ENCODE measurements around the gene HGD.
"Not testable (repeated sequence)": the region's sequence is repeated elsewhere in the genome, so short reads cannot be mapped to it uniquely, and the experiment has no call there.

The HGD gene

DNA sequence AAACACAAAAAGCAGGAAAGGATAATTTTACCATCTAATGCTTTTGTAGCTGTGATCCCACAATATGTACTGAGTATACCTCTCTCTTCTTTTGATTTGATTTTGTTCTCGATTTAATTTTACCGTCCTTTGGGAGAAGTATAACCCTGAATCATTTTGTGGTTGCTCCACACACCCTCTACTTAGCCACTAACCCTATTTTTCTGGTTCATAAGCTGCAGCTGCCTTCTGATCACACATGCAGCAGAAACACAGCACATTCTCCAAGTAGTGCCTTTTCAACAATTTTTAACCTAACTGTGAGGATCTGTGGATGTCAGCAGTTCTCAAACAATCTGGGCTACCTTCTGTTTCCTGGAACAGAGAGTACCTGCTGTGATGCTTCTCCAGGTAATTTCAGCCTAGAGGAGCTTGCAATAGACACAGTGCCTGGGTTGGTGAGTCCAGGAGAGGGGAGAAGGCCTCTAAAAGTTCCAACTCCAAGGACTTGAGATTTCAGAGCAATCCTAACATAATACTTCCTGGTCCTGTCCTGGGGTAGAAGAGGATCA lies 40.3 kb downstream of the HGD start:
- TF ChIP-seq, protein P1, sequence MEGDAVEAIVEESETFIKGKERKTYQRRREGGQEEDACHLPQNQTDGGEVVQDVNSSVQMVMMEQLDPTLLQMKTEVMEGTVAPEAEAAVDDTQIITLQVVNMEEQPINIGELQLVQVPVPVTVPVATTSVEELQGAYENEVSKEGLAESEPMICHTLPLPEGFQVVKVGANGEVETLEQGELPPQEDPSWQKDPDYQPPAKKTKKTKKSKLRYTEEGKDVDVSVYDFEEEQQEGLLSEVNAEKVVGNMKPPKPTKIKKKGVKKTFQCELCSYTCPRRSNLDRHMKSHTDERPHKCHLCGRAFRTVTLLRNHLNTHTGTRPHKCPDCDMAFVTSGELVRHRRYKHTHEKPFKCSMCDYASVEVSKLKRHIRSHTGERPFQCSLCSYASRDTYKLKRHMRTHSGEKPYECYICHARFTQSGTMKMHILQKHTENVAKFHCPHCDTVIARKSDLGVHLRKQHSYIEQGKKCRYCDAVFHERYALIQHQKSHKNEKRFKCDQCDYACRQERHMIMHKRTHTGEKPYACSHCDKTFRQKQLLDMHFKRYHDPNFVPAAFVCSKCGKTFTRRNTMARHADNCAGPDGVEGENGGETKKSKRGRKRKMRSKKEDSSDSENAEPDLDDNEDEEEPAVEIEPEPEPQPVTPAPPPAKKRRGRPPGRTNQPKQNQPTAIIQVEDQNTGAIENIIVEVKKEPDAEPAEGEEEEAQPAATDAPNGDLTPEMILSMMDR (IDR thresholded peaks at IDR 0.05; ENCODE audit: low read length, missing control alignments) = no peak
- no peak overlapping the region for H3K4me3 ChIP-seq (replicated peaks; ENCODE audit: low read depth, low read length)
- DNase-seq (ENCODE audit: low read depth) = no peak

DNA sequence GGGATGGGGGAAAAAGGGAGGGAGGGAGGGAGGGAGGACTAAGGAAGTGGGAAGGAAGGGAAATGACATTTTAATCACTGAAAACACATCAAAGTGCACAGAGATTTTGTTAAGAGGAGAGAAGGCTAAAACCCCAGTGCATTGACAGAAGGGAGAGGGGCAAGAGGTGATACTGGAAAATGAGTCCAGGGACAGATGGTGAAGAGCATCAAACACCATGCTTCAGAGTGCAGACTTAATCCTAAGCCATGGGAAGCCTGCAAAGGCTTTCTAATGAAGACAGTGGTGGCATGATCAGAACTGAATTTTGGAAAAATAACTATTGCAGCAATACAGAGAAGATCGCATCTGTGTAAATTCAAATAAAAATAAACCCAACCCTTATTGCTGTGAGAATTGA lies 41.8 kb downstream of the HGD start:
- TF ChIP-seq, protein P1 (IDR thresholded peaks at IDR 0.05; ENCODE audit: low read length, missing control alignments) = no peak
- no peak for DNase-seq (ENCODE audit: low read depth)
- H3K4me3 ChIP-seq (replicated peaks; ENCODE audit: low read depth, low read length) = no peak overlapping the region

DNA sequence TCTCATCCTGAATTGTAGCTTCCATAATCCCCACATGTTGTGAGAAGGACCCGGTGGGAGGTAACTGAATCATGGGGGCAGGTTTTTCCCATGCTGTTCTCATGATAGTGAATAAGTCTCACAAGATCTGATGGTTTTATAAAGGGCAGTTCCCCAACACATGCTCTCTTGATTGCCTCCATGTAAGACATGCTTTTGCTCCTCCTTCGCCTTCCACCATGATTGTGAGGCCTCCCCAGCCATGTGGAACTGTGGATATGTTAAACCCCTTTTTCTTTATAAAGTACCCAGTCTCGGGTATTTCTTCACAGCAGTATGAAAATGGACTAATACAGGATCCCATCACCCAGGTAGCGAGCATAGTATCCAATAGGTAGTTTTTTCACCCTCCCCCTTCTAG lies 43.2 kb downstream of the HGD start:
- H3K4me3 ChIP-seq (replicated peaks; ENCODE audit: low read depth, low read length); DNase-seq (ENCODE audit: low read depth): not testable (repeated sequence)

DNA sequence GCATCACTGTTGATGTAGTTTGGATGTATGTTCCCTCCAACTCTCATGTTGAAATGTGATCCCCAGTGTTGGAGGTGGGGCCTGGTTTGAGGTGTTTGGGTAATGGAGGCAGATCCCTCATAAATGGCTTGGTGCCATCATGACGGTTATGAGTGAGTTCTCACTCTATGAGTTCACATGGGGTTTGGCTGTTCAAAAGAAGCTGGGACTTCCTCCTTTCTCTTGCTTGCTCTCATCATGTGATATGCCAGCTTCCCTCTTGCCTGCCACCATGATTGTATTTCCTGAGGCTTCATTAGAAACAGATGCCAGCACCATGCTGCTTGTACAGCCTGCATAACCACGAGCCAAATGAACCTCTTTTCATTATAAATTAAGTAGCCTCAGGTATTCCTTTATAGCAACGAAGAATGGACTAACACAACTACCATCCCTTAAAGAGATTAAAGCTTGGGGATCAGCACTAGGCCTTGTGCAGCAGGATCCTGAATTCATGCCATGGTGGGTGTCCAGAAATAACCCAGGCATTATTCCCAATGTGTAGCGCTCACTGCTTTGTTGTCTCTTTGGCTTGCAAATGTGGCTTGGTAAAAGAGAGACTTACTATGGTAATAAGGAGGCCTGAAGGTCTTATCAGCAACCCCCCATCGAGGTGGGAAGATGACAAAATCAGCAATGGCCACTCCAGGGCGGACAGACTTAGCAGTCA lies 44.0 kb downstream of the HGD start:
- DNase-seq (ENCODE audit: low read depth) = no peak
- TF ChIP-seq, protein P1 (IDR thresholded peaks at IDR 0.05; ENCODE audit: low read length, missing control alignments) = no peak
- H3K4me3 ChIP-seq (replicated peaks; ENCODE audit: low read depth, low read length) = no peak overlapping the region

DNA sequence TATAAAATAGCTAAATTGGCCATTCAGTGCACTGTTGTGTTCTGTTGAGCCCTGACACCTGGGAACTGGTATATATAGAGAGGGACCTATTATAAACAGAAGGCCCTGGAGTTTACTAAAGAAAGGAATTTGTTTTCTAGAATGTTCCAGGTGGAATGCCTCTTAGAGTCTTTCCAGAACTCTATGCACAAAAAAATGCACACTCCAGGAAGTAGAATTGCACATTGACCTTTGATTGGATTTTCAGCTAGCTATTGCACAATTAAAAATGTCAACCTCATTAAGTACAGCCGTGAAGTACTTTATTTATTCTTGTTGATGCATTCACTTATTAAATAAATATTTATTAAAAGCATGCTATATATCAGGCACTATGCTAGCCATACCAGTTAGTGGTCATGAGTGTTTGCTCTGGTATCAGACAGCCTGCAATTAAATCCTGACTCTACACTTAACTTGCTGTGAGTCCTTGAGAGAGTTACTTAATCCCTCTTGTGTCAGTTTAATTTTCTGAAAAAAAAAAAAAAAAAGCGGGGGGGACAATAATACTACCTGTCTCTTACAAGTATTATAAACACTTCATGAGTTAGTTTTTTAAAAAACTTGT lies 45.1 kb downstream of the HGD start:
- DNase-seq (ENCODE audit: low read depth) = no peak

DNA sequence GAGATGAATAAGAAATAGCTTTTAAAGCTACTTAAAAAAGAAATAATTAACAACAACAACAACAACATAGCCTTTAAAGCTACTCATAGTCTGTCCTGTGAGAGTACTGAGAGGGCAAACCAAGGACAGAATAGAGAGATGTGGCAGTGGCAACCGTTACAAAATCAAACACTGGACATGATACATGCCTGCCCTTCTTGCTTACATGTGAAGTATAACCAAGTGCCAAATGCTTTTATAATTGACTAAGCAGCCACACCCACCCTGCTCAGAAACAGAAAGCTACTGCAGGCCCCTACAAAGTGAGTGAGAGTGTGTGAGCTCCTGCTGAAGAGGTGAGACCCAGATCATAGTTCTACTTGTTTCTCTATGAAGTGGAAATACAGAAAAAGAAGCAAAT lies 47.5 kb downstream of the HGD start:
- TF ChIP-seq, protein P1 (IDR thresholded peaks at IDR 0.05; ENCODE audit: low read length, missing control alignments) = no peak
- H3K4me3 ChIP-seq (replicated peaks; ENCODE audit: low read depth, low read length) = no peak overlapping the region
- DNase-seq (ENCODE audit: low read depth) = no peak

More for the DNA sequence above, 45.1 kb downstream of the HGD start:
- H3K4me3 ChIP-seq (replicated peaks; ENCODE audit: low read depth, low read length) = no peak overlapping the region
- TF ChIP-seq, protein P1 (IDR thresholded peaks at IDR 0.05; ENCODE audit: low read length, missing control alignments) = no peak

DNA sequence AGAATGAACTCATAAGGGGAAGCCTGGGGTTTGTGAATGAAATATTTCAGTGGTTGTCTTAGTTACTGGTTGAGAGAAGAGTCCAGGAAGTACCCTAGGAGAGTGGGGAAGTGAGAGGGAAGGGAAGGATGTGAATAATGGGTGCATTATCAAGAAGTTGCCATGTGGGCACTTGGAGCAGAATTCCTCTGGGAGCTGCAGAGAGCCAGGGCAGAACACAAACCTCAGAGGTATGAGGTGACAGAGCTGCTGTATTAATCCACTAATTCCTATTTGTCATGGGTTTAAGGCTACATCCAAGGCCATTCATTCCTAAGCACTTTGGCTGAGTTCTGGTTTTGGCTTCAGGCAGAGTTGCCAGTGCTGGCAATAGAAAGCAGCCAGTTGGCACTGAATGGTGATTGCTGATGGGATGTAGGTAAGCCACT lies 56.9 kb downstream of the HGD start:
- no peak overlapping the region for H3K4me3 ChIP-seq (replicated peaks; ENCODE audit: low read depth, low read length)
- DNase-seq (ENCODE audit: low read depth) = no peak
- TF ChIP-seq, protein P1 (IDR thresholded peaks at IDR 0.05; ENCODE audit: low read length, missing control alignments) = no peak
